ENCODE measurements around the gene BTK.
"Not testable (repeated sequence)": the region's sequence is repeated elsewhere in the genome, so short reads cannot be mapped to it uniquely, and the experiment has no call there.

Gene BTK

DNA sequence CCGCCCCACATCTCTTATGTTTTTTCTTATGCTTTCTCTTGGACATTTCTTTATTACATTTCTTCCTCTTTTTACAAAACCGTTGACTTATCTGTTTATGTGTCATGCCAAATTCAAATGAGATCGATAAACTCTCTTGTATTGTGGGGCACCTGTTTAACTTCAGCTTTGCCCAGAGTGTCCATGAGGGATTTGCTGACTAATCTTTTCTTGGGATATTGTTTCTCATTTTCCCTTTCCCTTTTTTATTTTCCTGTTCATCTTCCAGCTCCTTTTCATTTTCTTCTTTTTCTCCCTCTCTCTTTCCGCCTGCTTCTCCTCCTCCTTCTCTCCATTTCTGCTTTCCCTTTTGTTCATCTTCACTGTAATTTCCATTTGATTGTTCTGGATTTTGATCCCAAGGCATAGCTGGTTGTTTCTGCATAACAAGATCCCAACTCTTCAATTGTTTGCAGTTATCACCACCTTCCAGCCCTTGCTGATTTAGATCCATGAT is 48.2 kb downstream of the BTK start:
- no peak for DNase-seq (ENCODE audit: low read depth in 2 of 2)

DNA sequence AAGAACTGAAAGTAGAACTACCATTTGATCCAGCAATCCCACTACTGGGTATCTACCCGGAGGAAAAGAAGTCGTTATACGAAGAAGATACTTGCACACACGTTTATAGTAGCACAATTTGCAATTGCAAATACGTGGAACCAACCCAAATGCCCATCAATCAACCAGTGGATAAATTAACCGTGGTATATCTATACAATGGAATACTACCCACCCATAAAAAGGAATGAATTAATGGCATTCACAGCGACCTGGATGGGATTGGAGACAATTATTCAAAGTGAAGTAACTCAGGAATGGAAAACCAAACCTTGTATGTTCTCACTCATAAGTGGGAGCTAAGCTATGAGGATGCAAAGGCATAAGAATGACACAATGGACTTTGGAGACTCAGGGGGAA is 51.7 kb downstream of the BTK start:
- DNase-seq (ENCODE audit: low read depth in 2 of 2), result not testable (repeated sequence)

DNA sequence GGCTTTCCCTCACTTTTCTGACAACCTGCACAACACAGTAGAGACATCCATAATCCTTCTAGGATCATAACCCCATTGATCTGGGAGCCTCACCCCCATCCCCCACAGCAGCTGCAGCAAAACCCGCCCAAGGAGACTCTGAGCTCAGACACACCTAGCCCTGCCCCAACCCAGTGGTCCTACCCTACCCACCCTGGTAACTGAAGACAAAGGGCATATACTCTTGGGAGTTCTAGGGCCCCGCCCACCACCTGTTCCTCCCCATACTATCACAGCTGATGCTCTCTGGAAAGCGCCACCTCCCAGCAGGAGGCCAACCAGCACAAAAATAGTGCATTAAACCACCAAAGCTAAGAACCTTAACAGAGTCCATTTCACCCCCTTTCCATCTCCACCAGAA is 59.4 kb downstream of the BTK start:
- DNase-seq (ENCODE audit: low read depth in 2 of 2), result not testable (repeated sequence)

DNA sequence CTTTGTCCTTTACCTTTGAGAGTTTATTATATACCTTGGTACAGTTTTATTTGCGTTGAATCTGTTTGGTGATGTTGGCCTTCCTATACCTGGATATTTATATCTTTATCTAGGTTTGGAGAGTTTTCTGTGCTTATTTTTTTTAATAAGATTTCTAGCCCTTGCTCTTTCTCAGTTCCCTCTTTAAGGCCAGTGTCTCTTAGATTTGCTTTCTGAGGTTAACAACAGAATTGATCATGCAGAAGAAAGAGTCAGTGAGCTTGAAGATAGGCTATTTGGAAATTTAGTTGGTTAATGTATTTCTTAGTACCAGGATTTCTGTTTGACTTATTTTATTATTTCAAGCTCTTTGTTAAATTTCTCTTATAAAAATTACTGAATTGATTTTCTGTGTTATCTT is 82.2 kb downstream of the BTK start:
- no peak for DNase-seq (ENCODE audit: low read depth in 2 of 2)
